Esophagus muscularis mucosa (tissue), 4 donors: ENCODE measurements around the gene OR52L1. TPM values are rescaled to one million over a fixed set of nuclear protein-coding genes. Genes with fewer than 3 reads are reported as not detected.
"Not testable (repeated sequence)": the region's sequence is repeated elsewhere in the genome, so short reads cannot be mapped to it uniquely, and the experiment has no call there.

Experiments used
- DNase-seq: peaks from one replicate; pipeline ENCODE4 v3.0.0-alpha.2; 2017; ENCODE audit errors: extremely low spot score
- H3K27ac ChIP-seq, 4 donors: fragments of 200-600 bp; sonication (generic); replicated peaks in 1 of 4; 1 replicate in 3 of 4; 2 replicates in 1 of 4; pipeline ENCODE4 v1.5.1; 2016 to 2019; ENCODE audit warnings: mild to moderate bottlenecking in 1 of 4
- H3K27me3 ChIP-seq, 4 donors: fragments of 200-600 bp; sonication (generic); one replicate each; pipeline versions ENCODE4 v1.5.1 to v1.6.0; 2016 to 2019
- H3K36me3 ChIP-seq, 4 donors: fragments of 200-600 bp; sonication (generic); one replicate each; pipeline ENCODE4 v1.5.1; 2016 to 2019
- H3K4me1 ChIP-seq, 4 donors: fragments of 200-600 bp; sonication (generic); one replicate each; pipeline ENCODE4 v1.5.1; 2016 to 2019
- H3K4me3 ChIP-seq, 4 donors: fragments of 200-600 bp; sonication (generic); 1 replicate in 2 of 4; 2 replicates in 2 of 4; pipeline ENCODE4 v1.5.1; 2016 to 2019; ENCODE audit warnings: mild to moderate bottlenecking in 4 of 4, moderate library complexity in 1 of 4
- H3K9me3 ChIP-seq, 4 donors: fragments of 200-600 bp; sonication (generic); 1 replicate in 3 of 4; 2 replicates in 1 of 4; pipeline ENCODE4 v1.5.1; 2016 to 2019
- EP300 ChIP-seq: sonication (generic); formaldehyde crosslinking; IDR thresholded peaks from one replicate; pipeline ENCODE4 v1.6.1; 2017; ENCODE audit warnings: antibody characterized with exemption
- POLR2A ChIP-seq: fragments of 450-650 bp; IDR thresholded peaks from one replicate; pipeline ENCODE4 v1.6.1; 2017; ENCODE audit warnings: antibody characterized with exemption, moderate library complexity, mild to moderate bottlenecking, low read depth
- POLR2AphosphoS5 ChIP-seq, 2 donors: sonication (generic); formaldehyde crosslinking; IDR thresholded peaks; one replicate each; pipeline ENCODE4 v1.6.1; 2017; ENCODE audit warnings: antibody characterized with exemption in 2 of 2
- WGBS: methylation state at CpG from one replicate; pipeline ENCODE4 v1.1.5; 2018; 5-methylcytosine and 5-hydroxymethylcytosine counted together
- intact Hi-C: fragments of 100-400 bp; cut with DNase I; formaldehyde crosslinking; loops from one replicate; pipeline ENCODE4 v1.15.1; 2023
- total RNA-seq, 4 donors: library from RNA; depleted of rRNA; stranded (reverse); fragments of >200 nt; gene quantifications; one replicate each; pipeline versions ENCODE4 v1.1.0 to v1.2.1, GENCODE V29; 2016
- TF ChIP-seq, protein P1 (sequence below), 3 experiments: fragments of 200-600 bp in 2 of 3; fragments of 450-650 bp in 1 of 3; sonication (generic) in 2 of 3; IDR thresholded peaks; one replicate each; pipeline ENCODE4 v1.5.1; 2017 to 2019; ENCODE audit warnings: antibody characterized with exemption in 3 of 3, mild to moderate bottlenecking in 2 of 3, moderate library complexity in 1 of 3

Gene OR52L1
- total RNA-seq, 4 donors from 2014 or later: not detected

DNA sequence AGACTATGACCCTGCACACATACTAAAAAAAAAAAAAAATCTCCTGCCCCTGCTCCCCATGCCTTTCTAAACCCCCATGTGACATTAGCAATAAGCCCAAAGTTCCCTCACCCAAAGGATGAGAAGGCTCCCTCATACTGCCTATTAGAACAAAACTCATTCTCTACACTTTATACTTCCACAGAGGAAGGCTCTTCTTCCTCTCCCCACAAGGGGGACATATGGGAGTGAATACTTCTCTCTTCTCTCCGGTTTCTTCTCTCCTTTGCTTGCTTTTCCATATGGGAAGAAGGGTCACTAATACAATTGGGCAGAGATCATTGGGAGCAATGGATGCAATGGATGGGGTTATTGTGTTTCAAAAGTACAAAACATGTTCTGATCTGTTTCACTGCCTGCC is 3.3 kb downstream of the OR52L1 start:
- H3K4me3 ChIP-seq: no peak overlapping the region
- no peak overlapping the region for H3K27ac ChIP-seq
- no peak for DNase-seq
- no peaks in the 10 kb centered on the region for H3K36me3 ChIP-seq
- intact Hi-C loops: no loop called here
- H3K4me1 ChIP-seq: no peaks in the 10 kb centered on the region
- H3K27me3 ChIP-seq: no peaks in the 10 kb centered on the region
- peaks cover 0 to 4% (median 0%) of the 10 kb centered on the region in 4 donors for H3K9me3 ChIP-seq
- WGBS: 28% methylated on average over 1 of the region's 1 CpG
- TF ChIP-seq EP300 (no peak), POLR2AphosphoS5 (IDR thresholded peaks at IDR 0.05) (no peak), POLR2A (no peak)
- TF ChIP-seq, protein P1, sequence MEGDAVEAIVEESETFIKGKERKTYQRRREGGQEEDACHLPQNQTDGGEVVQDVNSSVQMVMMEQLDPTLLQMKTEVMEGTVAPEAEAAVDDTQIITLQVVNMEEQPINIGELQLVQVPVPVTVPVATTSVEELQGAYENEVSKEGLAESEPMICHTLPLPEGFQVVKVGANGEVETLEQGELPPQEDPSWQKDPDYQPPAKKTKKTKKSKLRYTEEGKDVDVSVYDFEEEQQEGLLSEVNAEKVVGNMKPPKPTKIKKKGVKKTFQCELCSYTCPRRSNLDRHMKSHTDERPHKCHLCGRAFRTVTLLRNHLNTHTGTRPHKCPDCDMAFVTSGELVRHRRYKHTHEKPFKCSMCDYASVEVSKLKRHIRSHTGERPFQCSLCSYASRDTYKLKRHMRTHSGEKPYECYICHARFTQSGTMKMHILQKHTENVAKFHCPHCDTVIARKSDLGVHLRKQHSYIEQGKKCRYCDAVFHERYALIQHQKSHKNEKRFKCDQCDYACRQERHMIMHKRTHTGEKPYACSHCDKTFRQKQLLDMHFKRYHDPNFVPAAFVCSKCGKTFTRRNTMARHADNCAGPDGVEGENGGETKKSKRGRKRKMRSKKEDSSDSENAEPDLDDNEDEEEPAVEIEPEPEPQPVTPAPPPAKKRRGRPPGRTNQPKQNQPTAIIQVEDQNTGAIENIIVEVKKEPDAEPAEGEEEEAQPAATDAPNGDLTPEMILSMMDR (IDR thresholded peaks at IDR 0.05): no peak

DNA sequence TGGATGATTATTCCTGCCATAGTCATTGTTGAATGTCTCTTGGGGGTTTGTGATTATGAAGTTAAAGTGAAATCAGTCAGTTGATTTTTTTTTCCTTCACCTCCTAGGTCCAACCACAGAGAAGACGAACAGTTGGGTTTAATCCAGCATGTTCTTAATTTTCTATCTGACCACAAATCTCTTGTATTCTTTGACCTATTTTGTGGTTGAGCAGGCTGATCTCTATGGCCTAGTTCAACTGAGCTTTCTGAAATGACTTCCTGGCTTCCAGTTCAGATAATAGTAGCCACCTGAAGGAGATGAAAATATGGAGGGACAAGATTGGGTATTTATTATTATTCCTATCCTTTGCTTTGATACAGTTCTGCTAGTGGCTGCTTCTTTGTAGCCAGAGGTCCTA is 13.3 kb downstream of the OR52L1 start:
- no peaks in the 10 kb centered on the region for H3K27me3 ChIP-seq
- no peaks in the 10 kb centered on the region for H3K9me3 ChIP-seq
- intact Hi-C loops: no loop called here
- H3K4me3 ChIP-seq: no peak overlapping the region
- DNase-seq: no peak
- TF ChIP-seq, protein P1 (IDR thresholded peaks at IDR 0.05): no peak
- no peak for TF ChIP-seq POLR2A
- no peak for TF ChIP-seq EP300
- TF ChIP-seq POLR2AphosphoS5 (IDR thresholded peaks at IDR 0.05): no peak
- no peak overlapping the region for H3K27ac ChIP-seq
- whole genome bisulfite sequencing: 60% methylated on average over 1 of the region's 1 CpG
- H3K36me3 ChIP-seq: no peaks in the 10 kb centered on the region
- H3K4me1 ChIP-seq: no peaks in the 10 kb centered on the region

DNA sequence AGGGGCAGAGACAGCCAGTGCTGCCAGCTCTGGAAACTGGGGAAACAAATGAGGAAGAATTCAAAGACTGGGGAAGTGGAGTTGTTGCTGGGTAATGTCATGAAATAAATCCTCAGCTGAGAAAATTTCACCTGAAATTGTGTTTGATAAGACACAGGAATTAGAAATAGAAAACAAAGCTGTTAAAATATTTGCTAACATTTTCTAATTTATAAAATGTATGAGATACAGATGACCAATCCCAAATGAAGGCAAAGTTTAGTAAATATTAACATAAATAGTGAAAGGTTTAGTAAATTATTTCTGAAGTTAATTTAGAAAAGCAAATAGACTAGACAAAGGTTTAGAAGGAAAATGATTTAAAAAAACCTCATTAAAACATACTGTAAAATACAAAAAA is 18.4 kb downstream of the OR52L1 start, which contains the start of gene OR56A5:
Gene OR56A5 (minus strand): TSS at position 101 of the 400 bp plus-strand sequence. CDS start 0 bp downstream, at position 101.
- Histone ChIP-seq H3K4me3 (no peak within 1 kb of the TSS), H3K36me3 (no peaks in the 10 kb centered on the region), H3K4me1 (no peaks in the 10 kb centered on the region), H3K27me3 (no peaks in the 10 kb centered on the region), H3K9me3 (peaks cover 0 to 7% (median 4%) of the 10 kb centered on the region in 4 donors), H3K27ac (no peak within 1 kb of the TSS)
- TF ChIP-seq EP300: no peak
- TF ChIP-seq, protein P1 (IDR thresholded peaks at IDR 0.05): no peak
- no peak for TF ChIP-seq POLR2A
- no peak for TF ChIP-seq POLR2AphosphoS5 (IDR thresholded peaks at IDR 0.05)
- intact Hi-C loops: no loop called here
- DNase-seq: no peak

DNA sequence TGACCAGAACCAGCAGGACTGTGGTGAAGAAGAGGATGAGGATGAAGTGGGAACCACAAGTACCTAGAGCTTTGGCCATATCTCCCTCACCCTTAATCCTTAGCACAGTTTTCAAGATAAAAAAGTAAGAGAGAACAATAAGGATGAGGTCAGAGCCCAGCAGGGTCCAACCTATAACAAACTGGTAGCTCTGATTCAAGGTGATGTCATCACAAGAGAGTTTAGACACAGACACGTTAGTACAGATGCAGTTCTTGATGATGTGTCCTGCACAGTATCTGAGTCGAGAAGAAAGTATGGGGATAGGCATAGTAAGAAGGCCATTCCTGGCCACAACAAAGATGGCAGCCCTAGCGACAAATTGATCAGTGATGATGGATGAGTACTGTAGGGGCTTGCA is 19.1 kb downstream of the OR52L1 start:
- Histone ChIP-seq H3K27ac (no peak overlapping the region), H3K4me3 (no peak overlapping the region), H3K9me3 (peaks cover 0 to 14% (median 7%) of the 10 kb centered on the region in 4 donors), H3K27me3 (no peaks in the 10 kb centered on the region), H3K36me3 (no peaks in the 10 kb centered on the region), H3K4me1 (no peaks in the 10 kb centered on the region)
- 63% methylated on average over 3 of the region's 3 CpGs for WGBS
- intact Hi-C loops: no loop called here
- TF ChIP-seq POLR2AphosphoS5 (IDR thresholded peaks at IDR 0.05) (no peak), EP300 (no peak), POLR2A (no peak)
- TF ChIP-seq, protein P1 (IDR thresholded peaks at IDR 0.05): no peak
- no peak for DNase-seq

DNA sequence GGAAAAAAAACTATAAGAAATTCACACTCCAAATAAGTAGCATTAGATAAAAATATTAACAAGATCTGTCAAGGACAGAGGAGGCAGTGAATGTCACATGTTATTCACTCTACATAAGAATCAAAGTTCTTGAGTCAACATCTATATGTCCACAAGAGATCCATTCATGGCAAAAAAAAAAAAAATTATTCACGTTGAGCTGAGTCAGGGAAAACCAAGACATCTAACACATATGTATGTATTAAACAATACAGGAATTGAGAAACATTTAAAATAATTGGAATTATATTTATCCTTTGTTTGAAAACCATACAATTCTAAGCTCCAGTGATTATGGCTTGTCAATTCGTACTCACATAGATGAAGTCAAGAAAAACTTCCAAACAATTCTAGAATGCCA is 19.8 kb downstream of the OR52L1 start:
- Histone ChIP-seq H3K9me3 (peaks cover 0 to 15% (median 7%) of the 10 kb centered on the region in 4 donors), H3K36me3 (no peaks in the 10 kb centered on the region), H3K27ac (no peak overlapping the region), H3K4me3 (no peak overlapping the region), H3K27me3 (no peaks in the 10 kb centered on the region), H3K4me1 (no peaks in the 10 kb centered on the region)
- no peak for DNase-seq
- WGBS: 69% methylated on average over 2 of the region's 2 CpGs
- no peak for TF ChIP-seq EP300
- TF ChIP-seq, protein P1 (IDR thresholded peaks at IDR 0.05): no peak
- TF ChIP-seq POLR2AphosphoS5 (IDR thresholded peaks at IDR 0.05): no peak
- no peak for TF ChIP-seq POLR2A
- intact Hi-C loops: no loop called here

DNA sequence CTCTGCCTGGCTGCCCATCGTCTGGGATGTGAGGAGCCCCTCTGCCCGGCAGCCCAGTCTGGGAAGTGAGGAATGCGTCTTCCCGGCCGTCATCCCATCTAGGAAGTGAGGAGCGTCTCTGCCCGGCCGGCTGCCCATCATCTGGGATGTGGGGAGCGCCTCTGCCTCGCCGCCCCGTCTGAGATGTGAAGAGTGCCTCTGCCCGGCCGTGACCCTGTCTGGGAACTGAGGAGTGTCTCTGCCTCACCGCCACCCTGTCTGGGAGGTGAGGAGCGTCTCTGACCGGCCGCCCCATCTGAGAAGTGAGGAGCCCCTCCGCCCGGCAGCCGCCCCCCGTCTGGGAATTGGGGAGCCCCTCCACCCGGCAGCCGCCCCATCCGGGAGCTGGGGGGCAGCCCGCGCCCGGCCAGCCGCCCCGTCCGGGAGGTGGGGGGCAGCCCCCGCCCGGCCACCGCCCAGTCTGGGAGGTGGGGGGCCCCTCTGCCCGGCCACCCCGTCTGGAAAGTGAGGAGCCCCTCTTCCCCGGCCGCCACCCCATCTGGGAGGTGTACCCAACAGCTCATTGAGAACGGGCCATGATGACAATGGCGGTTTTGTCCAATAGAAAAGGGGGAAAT is 26.0 kb downstream of the OR52L1 start:
- intact Hi-C loops, DNase-seq, H3K27me3 ChIP-seq, H3K36me3 ChIP-seq, H3K4me1 ChIP-seq, H3K4me3 ChIP-seq, H3K27ac ChIP-seq: not testable (repeated sequence)
- WGBS: 100% methylated on average over 18 of the region's 40 CpGs
- peaks cover 0 to 21% (median 15%) of the 10 kb centered on the region in 4 donors for H3K9me3 ChIP-seq
